Esophagus mucosa (tissue), 1 donor: ENCODE measurements around the gene RALA. TPM values are rescaled to one million over a fixed set of nuclear protein-coding genes. Genes with fewer than 3 reads are reported as not detected.
"Not testable (repeated sequence)": the region's sequence is repeated elsewhere in the genome, so short reads cannot be mapped to it uniquely, and the experiment has no call there.

Experiments
- ATAC-seq: fragments of 200-7000 bp; cut with Tn5 transposase; one replicate; pipeline ENCODE4 v1.9.1; 2020
- total RNA-seq: library from RNA; stranded (reverse); gene quantifications from one replicate; pipeline ENCODE4 v1.2.4, GENCODE V29; 2023
- donor health status: DM: yes; HTN: yes; CAD: no.

RALA gene
- total RNA-seq, 1 donor from 2014 or later: 48.2 TPM

DNA sequence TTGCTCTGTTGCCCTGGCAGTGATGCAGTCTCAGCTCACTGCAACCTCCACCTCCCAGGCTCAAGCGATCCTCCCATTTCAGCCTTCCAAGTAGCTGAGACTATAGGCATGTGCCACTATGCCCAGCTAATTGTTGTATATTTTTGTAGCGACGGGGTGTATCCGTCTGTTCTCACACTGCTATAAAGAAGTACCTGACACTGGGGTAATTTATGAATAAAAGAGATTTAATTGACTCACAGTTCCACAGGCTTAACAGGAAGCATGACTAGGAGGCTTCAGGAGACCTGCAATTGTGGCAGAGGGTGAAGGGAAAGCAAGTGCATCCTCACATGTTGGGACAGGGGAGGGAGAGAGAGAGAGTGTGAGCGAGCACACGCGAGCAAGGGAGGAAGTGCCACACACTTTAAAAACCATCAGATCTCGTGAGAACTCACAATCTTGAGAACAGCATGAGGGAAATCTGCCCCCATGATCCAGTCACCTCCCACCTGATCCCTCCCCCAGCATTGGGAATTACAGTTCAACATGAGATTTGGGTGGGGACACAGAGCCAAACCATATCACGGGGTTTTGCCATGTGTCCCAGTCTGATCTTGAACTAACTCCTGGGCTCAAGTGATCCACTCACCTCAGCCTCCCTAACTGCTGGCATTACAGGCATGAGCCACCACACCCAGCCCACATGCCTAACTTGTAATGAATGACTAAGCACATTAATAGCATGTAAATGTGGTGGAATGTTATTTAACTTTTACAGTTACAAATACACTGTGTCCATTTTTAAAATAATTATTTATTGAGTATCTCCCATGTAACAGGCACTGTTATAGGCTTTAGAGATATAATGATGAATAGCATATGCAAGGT, 65.5 kb downstream of the RALA start:
- peak; percentile 94 for ATAC-seq

DNA sequence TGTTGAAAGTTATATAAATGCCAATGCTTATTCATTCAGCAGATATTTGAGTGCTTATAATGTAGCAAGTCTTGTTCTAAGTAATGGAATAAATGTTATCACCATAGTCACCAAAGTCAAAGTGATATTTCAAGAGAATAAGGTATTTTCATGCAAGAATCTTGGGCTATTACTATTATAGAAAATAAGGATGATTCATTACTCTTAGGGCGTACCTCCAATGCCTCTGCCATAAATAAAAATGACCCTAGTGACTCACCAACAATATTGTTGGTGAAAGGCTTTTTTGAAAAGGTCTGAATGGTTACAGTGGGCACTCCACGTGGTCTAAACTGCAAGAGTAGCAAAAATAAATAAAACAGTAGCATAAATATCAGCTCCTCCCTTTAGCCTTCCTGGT, 68.4 kb downstream of the RALA start:
- no peak for ATAC-seq

DNA sequence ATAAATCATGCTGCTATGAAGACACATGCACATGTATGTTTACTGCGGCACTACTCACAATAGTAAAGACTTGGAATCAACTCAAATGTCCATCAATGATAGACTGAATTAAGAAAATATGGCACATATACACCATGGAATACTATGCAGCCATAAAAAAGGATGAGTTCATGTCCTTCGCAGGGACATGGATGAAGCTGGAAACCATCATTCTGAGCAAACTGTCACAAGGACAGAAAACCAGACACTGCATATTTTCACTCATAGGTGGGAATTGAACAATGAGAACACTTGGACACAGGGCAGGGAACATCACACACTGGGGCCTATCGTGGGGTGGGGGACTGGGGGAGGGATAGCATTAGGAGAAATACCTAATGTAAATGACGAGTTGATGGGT, 69.7 kb downstream of the RALA start:
- not testable (repeated sequence) for ATAC-seq

DNA sequence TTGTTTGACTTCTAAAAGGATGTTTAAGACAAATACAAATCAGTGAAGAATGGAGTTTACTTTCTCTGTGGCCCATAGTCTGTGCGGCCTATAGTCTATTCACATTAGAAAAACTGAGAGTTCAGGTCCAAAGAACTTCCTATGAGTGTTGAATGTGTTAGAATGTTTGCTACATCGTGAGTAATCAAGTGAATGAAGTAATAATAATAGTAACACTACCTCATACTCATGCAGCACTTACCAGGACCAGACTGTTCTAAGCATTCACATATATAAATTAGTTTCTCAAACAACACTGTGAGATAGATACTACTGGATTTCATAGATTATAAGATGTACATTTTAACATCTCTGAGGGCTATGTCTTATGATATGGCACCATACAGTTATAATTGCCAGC, 70.4 kb downstream of the RALA start:
- no peak for ATAC-seq

GRCh38 chr7:39695852-39696586, 72.6 kb downstream of the RALA start:
- ATAC-seq: no peak

DNA sequence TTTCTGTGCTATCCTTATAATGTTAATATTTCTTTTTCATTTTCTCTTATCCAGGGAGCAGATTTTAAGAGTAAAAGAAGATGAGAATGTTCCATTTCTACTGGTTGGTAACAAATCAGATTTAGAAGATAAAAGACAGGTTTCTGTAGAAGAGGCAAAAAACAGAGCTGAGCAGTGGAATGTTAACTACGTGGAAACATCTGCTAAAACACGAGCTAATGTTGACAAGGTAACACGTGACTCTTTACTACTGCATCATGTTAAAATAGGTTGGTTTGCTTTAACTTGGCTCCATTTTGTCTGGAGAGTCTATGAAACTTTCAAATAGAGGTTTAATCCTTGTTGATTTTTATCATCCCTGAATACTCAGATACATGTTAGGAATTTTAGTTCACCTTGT, 73.3 kb downstream of the RALA start:
- no peak for ATAC-seq

GRCh38 chr7:39697483-39697882, 74.1 kb downstream of the RALA start:
- ATAC-seq: no peak

DNA sequence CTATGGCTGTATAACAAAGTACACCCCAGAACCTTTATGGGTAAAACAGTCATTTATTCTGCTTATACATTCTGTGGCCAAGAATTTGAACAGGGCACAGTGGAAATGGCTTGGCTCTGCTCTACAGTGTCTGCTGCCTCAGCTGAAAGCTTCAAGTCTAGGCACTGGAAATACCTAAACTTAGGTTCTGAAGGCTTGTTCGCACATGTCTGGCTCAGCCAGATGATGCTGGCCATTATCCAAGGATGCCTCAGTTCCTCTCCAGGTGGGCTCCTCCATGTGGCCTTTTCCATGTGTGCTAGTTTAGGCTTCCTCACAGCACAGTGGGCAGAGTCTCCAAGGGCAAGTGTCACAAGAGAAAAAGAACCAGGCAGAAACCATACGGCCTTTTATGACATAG, 76.8 kb downstream of the RALA start:
- peak; percentile 42 for ATAC-seq

- no peak for ATAC-seq
These were observed 77.6 kb downstream of the RALA start for GRCh38 chr7:39700932-39701331.

DNA sequence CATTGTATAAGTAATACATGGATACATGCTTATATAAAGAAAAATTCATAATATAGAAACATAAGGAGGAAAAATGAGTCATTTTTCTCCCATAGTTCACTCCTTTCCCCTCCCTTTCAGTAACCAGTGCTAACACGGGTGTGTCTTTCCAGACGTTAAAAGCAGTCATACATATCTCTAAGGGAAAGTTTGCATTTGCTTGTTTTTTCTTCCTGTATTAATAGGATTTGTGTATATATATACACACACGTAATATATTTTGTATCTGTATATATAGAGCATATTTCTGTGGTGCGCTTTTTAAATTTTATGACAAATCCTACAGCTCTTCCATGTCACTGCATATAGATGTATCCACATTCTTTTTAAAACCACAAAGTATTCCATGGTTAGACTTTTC, 78.8 kb downstream of the RALA start:
- peak; percentile 84 for ATAC-seq

DNA sequence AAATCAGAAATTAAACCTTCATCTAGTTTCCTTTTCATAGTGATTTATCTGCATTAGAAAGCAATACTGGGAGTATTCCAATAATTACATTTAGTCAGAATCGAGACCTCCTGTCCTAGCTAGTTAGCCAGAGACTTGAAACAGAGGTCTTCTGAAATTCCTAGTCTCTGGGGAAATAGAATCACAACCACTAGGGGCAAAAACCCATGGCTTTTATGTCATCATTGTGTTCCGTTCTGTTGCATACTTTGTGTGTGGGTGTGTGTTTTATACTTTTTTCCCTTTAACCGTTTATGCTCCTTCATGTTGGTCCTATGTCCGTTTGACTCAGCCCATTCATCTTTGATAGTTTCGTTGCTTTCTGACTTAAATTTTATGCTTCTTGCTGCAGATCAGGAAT, 79.8 kb downstream of the RALA start:
- ATAC-seq: no peak

DNA sequence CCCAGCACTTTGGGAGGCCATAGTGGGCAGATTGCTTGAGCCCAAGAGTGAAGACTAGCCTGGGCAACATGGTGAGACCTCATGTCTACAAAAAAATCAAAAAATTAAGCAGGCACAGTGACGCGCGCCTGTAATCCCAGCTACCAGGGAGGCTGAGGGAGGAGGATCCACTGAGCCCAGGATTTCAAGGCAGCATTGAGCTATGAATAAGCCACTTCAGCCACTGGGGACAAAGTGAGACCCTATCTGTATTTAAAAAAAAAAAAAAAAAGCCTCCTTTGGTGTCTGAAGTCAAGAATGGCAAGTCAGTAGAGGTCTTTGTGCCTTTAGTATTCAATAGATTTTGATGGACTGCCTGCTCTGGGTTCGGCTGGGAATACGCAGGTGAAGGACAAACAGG, 85.7 kb downstream of the RALA start:
- ATAC-seq: no peak

GRCh38 chr7:39709768-39710311, 86.5 kb downstream of the RALA start:
- ATAC-seq: no peak

- ATAC-seq: no peak
These were observed 89.4 kb downstream of the RALA start for GRCh38 chr7:39712751-39713150.

DNA sequence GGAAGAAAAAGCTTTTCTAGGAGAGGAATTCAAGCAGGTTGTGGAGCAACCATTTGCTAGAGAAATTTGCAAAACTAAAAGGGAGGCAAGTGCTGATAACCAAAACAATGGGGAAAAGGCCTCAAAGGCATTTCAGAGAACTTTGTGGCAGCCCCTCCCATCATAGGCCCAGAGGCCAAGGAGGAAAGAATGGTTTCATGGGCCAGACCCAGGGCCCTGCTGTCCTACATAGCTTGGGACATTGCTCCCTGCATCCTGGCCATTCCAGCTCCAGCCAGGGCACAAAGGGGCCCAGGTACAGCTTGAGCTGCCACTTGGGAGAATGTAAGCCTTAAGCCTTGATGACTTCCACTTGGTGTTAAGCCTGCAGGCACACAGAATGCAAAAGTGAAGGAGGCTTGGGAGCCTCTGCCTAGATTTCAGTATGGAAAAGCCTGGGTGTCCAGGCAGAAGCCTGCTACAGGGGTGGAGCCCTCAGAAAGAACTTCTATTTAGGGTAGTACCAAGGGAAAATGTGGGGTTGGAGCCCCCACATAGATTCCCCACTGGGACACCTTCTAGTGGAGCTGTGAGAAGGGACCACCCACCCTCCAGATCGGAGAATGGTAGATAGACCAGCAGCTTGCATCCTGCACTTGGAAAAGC, 91.2 kb downstream of the RALA start:
- ATAC-seq: no peak

DNA sequence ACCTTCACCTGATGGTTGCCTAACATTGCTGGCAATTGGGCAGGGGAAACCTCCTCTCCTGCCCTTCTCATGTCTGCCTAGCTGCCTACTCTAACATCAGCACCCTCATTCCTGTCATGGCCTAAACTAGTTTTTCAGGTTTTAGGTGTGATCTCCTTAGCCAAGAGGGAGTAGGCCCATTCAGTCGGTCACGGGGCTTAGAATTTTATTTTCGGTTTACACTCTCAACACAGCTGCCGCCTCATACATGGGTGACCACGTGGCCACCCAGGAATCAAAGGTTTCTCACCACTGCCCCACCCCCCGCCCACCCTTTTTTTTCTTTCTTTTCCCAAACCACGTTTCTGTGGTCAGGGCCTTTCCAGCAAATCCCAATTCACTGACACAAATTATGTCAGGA, 97.2 kb downstream of the RALA start:
- ATAC-seq: peak; percentile 100

- ATAC-seq: no peak
These were observed 98.0 kb downstream of the RALA start for GRCh38 chr7:39721345-39721744.

- no peak for ATAC-seq
These were observed 98.7 kb downstream of the RALA start for GRCh38 chr7:39721919-39722597.

GRCh38 chr7:39727231-39728012, 104.0 kb downstream of the RALA start:
- ATAC-seq: no peak

GRCh38 chr7:39732837-39733804, 109.7 kb downstream of the RALA start:
- peak; percentile 89 for ATAC-seq
